ENCODE results near the gene BBS9.
"Not testable (repeated sequence)": the region's sequence is repeated elsewhere in the genome, so short reads cannot be mapped to it uniquely, and the experiment has no call there.

BBS9 gene

GRCh38 chr7:33287738-33288137, 158.4 kb downstream of the BBS9 start:
- DNase-seq: no peak

- DNase-seq: no peak
Observed at GRCh38 chr7:33298848-33299247, 169.5 kb downstream of the BBS9 start.

GRCh38 chr7:33299425-33299824, 170.1 kb downstream of the BBS9 start:
- no peak for DNase-seq

- DNase-seq: no peak
Observed at GRCh38 chr7:33300131-33300530, 170.8 kb downstream of the BBS9 start.

GRCh38 chr7:33300742-33301141, 171.4 kb downstream of the BBS9 start:
- DNase-seq: no peak

- DNase-seq: not testable (repeated sequence)
Observed at GRCh38 chr7:33303978-33304557, 174.7 kb downstream of the BBS9 start.

- DNase-seq: no peak
Observed at GRCh38 chr7:33307205-33307604, 177.8 kb downstream of the BBS9 start.

GRCh38 chr7:33310546-33310945, 181.2 kb downstream of the BBS9 start:
- no peak for DNase-seq

GRCh38 chr7:33325754-33326484, 196.6 kb downstream of the BBS9 start:
- no peak for DNase-seq

GRCh38 chr7:33326485-33326848, 197.1 kb downstream of the BBS9 start:
- DNase-seq: no peak

- DNase-seq: no peak
Observed at GRCh38 chr7:33327427-33327826, 198.1 kb downstream of the BBS9 start.

GRCh38 chr7:33334349-33334748, 205.0 kb downstream of the BBS9 start:
- DNase-seq: no peak

GRCh38 chr7:33336820-33337219, 207.5 kb downstream of the BBS9 start:
- no peak for DNase-seq

- DNase-seq: no peak
Observed at GRCh38 chr7:33339074-33339790, 209.9 kb downstream of the BBS9 start.

- DNase-seq: no peak
Observed at GRCh38 chr7:33346055-33346454, 216.7 kb downstream of the BBS9 start.

- DNase-seq: no peak
Observed at GRCh38 chr7:33350577-33350976, 221.2 kb downstream of the BBS9 start.

- DNase-seq: no peak
Observed at GRCh38 chr7:33351709-33352108, 222.3 kb downstream of the BBS9 start.

- no peak for DNase-seq
Observed at GRCh38 chr7:33354201-33354600, 224.8 kb downstream of the BBS9 start.

- no peak for DNase-seq
Observed at GRCh38 chr7:33355386-33355785, 226.0 kb downstream of the BBS9 start.

- no peak for DNase-seq
Observed at GRCh38 chr7:33356336-33356735, 227.0 kb downstream of the BBS9 start.

GRCh38 chr7:33357846-33358245, 228.5 kb downstream of the BBS9 start:
- DNase-seq: no peak

- DNase-seq: no peak
Observed at GRCh38 chr7:33369888-33370287, 240.5 kb downstream of the BBS9 start.

- DNase-seq: no peak
Observed at GRCh38 chr7:33373195-33373594, 243.8 kb downstream of the BBS9 start.

GRCh38 chr7:33379891-33380525, 250.6 kb downstream of the BBS9 start:
- DNase-seq: no peak
